Measurements from ENCODE around the gene ISY1.
"Not testable (repeated sequence)": the region's sequence is repeated elsewhere in the genome, so short reads cannot be mapped to it uniquely, and the experiment has no call there.

ISY1 gene

GRCh38 chr3:129160891-129161859, at the start of gene ISY1:
Gene ISY1 (minus strand): TSS chr3:129161063. CDS start chr3:129160975, 88 bp downstream.
- H3K4me3 Mint-ChIP-seq, result peak within 1 kb of the TSS; percentile 97
- H3K27ac Mint-ChIP-seq, result peak within 1 kb of the TSS; percentile 100
- no peaks in the 10 kb centered on the region for H3K27me3 Mint-ChIP-seq
- H3K9me3 Mint-ChIP-seq (ENCODE audit: low read depth), result no peaks in the 10 kb centered on the region
- H3K36me3 Mint-ChIP-seq, result peaks cover 4% of the 10 kb centered on the region
- H3K4me1 Mint-ChIP-seq (ENCODE audit: low read depth), result peaks cover 36% of the 10 kb centered on the region

- no peaks in the 10 kb centered on the region for H3K9me3 Mint-ChIP-seq (ENCODE audit: low read depth)
- H3K4me1 Mint-ChIP-seq (ENCODE audit: low read depth), result no peaks in the 10 kb centered on the region
- H3K27ac Mint-ChIP-seq, result no peak overlapping the region
- no peak overlapping the region for H3K4me3 Mint-ChIP-seq
- no peaks in the 10 kb centered on the region for H3K36me3 Mint-ChIP-seq
- H3K27me3 Mint-ChIP-seq, result peaks cover 1% of the 10 kb centered on the region
Measured at GRCh38 chr3:129207479-129207878, 46.6 kb upstream of the ISY1 start.

GRCh38 chr3:129205109-129205832, 44.4 kb upstream of the ISY1 start:
- Mint-ChIP-seq H3K36me3 (no peaks in the 10 kb centered on the region), H3K4me3 (no peak overlapping the region), H3K9me3 (ENCODE audit: low read depth) (no peaks in the 10 kb centered on the region), H3K27ac (no peak overlapping the region), H3K4me1 (ENCODE audit: low read depth) (no peaks in the 10 kb centered on the region), H3K27me3 (peaks cover 1% of the 10 kb centered on the region)

- Mint-ChIP-seq H3K36me3 (peaks cover 2% of the 10 kb centered on the region), H3K9me3 (ENCODE audit: low read depth) (no peaks in the 10 kb centered on the region), H3K27ac (no peak overlapping the region), H3K4me1 (ENCODE audit: low read depth) (no peaks in the 10 kb centered on the region), H3K27me3 (no peaks in the 10 kb centered on the region), H3K4me3 (no peak overlapping the region)
Measured at GRCh38 chr3:129204473-129204872, 43.6 kb upstream of the ISY1 start.

- Mint-ChIP-seq H3K36me3 (peaks cover 2% of the 10 kb centered on the region), H3K27me3 (no peaks in the 10 kb centered on the region), H3K4me1 (ENCODE audit: low read depth) (no peaks in the 10 kb centered on the region), H3K27ac (no peak overlapping the region), H3K4me3 (no peak overlapping the region), H3K9me3 (ENCODE audit: low read depth) (no peaks in the 10 kb centered on the region)
Measured at GRCh38 chr3:129199366-129199765, 38.5 kb upstream of the ISY1 start.

- no peaks in the 10 kb centered on the region for H3K4me1 Mint-ChIP-seq (ENCODE audit: low read depth)
- H3K4me3 Mint-ChIP-seq, result no peak overlapping the region
- H3K27me3 Mint-ChIP-seq, result no peaks in the 10 kb centered on the region
- H3K27ac Mint-ChIP-seq, result no peak overlapping the region
- H3K36me3 Mint-ChIP-seq, result peaks cover 2% of the 10 kb centered on the region
- no peaks in the 10 kb centered on the region for H3K9me3 Mint-ChIP-seq (ENCODE audit: low read depth)
Measured at GRCh38 chr3:129197321-129197720, 36.5 kb upstream of the ISY1 start.

GRCh38 chr3:129196601-129197000, 35.7 kb upstream of the ISY1 start:
- H3K9me3 Mint-ChIP-seq (ENCODE audit: low read depth), result no peaks in the 10 kb centered on the region
- H3K36me3 Mint-ChIP-seq, result peaks cover 2% of the 10 kb centered on the region
- no peak overlapping the region for H3K4me3 Mint-ChIP-seq
- no peaks in the 10 kb centered on the region for H3K27me3 Mint-ChIP-seq
- no peak overlapping the region for H3K27ac Mint-ChIP-seq
- no peaks in the 10 kb centered on the region for H3K4me1 Mint-ChIP-seq (ENCODE audit: low read depth)

GRCh38 chr3:129195731-129196256, 34.9 kb upstream of the ISY1 start:
- H3K4me1 Mint-ChIP-seq (ENCODE audit: low read depth), result no peaks in the 10 kb centered on the region
- peaks cover 2% of the 10 kb centered on the region for H3K36me3 Mint-ChIP-seq

GRCh38 chr3:129189793-129190192, 28.9 kb upstream of the ISY1 start:
- H3K27me3 Mint-ChIP-seq; H3K27ac Mint-ChIP-seq; H3K9me3 Mint-ChIP-seq (ENCODE audit: low read depth); H3K4me3 Mint-ChIP-seq; H3K4me1 Mint-ChIP-seq (ENCODE audit: low read depth); H3K36me3 Mint-ChIP-seq: not testable (repeated sequence)

More at GRCh38 chr3:129195731-129196256, 34.9 kb upstream of the ISY1 start:
- Mint-ChIP-seq H3K9me3 (ENCODE audit: low read depth) (no peaks in the 10 kb centered on the region), H3K4me3 (no peak overlapping the region), H3K27ac (no peak overlapping the region), H3K27me3 (no peaks in the 10 kb centered on the region)

- Mint-ChIP-seq H3K27me3 (no peaks in the 10 kb centered on the region), H3K36me3 (peaks cover under 1% of the 10 kb centered on the region), H3K9me3 (ENCODE audit: low read depth) (no peaks in the 10 kb centered on the region), H3K27ac (peak overlapping the region; percentile 58), H3K4me1 (ENCODE audit: low read depth) (peaks cover 14% of the 10 kb centered on the region), H3K4me3 (no peak overlapping the region)
Measured at GRCh38 chr3:129187857-129188256, 27.0 kb upstream of the ISY1 start.

GRCh38 chr3:129185783-129186182, 24.9 kb upstream of the ISY1 start:
- no peaks in the 10 kb centered on the region for H3K9me3 Mint-ChIP-seq (ENCODE audit: low read depth)
- H3K4me3 Mint-ChIP-seq, result peak overlapping the region; percentile 68
- peaks cover 19% of the 10 kb centered on the region for H3K4me1 Mint-ChIP-seq (ENCODE audit: low read depth)
- peak overlapping the region; percentile 54 for H3K27ac Mint-ChIP-seq
- no peaks in the 10 kb centered on the region for H3K27me3 Mint-ChIP-seq
- peaks cover 14% of the 10 kb centered on the region for H3K36me3 Mint-ChIP-seq

- peak overlapping the region; percentile 98 for H3K4me3 Mint-ChIP-seq
- peaks cover 26% of the 10 kb centered on the region for H3K4me1 Mint-ChIP-seq (ENCODE audit: low read depth)
- H3K9me3 Mint-ChIP-seq (ENCODE audit: low read depth); H3K27me3 Mint-ChIP-seq: not testable (repeated sequence)
- peaks cover 17% of the 10 kb centered on the region for H3K36me3 Mint-ChIP-seq
- peak overlapping the region; percentile 99 for H3K27ac Mint-ChIP-seq
Measured at GRCh38 chr3:129184784-129185542, 24.1 kb upstream of the ISY1 start.

GRCh38 chr3:129184396-129184657, 23.5 kb upstream of the ISY1 start:
- H3K4me1 Mint-ChIP-seq (ENCODE audit: low read depth), result peaks cover 29% of the 10 kb centered on the region
- peak overlapping the region; percentile 99 for H3K27ac Mint-ChIP-seq
- peaks cover 19% of the 10 kb centered on the region for H3K36me3 Mint-ChIP-seq
- no peaks in the 10 kb centered on the region for H3K9me3 Mint-ChIP-seq (ENCODE audit: low read depth)
- H3K4me3 Mint-ChIP-seq, result peak overlapping the region; percentile 98
- H3K27me3 Mint-ChIP-seq, result no peaks in the 10 kb centered on the region

- H3K27ac Mint-ChIP-seq, result peak within 1 kb of the TSS; percentile 99
- H3K4me3 Mint-ChIP-seq, result peak within 1 kb of the TSS; percentile 98
- H3K4me1 Mint-ChIP-seq (ENCODE audit: low read depth), result peaks cover 33% of the 10 kb centered on the region
- peaks cover 22% of the 10 kb centered on the region for H3K36me3 Mint-ChIP-seq
- no peaks in the 10 kb centered on the region for H3K27me3 Mint-ChIP-seq
- H3K9me3 Mint-ChIP-seq (ENCODE audit: low read depth), result no peaks in the 10 kb centered on the region
Measured at GRCh38 chr3:129183569-129184395, 22.9 kb upstream of the ISY1 start, which contains the start of gene CNBP. Gene CNBP (minus strand): TSS chr3:129183896. CDS start chr3:129171757, 12,139 bp downstream.

All from activated naive CD8-positive, alpha-beta T cell (primary cell).